K562 (cell line): ENCODE data around the gene NRN1L. TPM values are rescaled to one million over a fixed set of nuclear protein-coding genes. Genes with fewer than 3 reads are reported as not detected.

Experiments used
- ATF2 ChIP-seq: sonication (generic); formaldehyde crosslinking; IDR thresholded peaks from 2 replicates; pipeline ENCODE4 v1.8.1; 2022; ENCODE audit warnings: missing genetic modification reagents
- ELK1 ChIP-seq: sonication (generic); formaldehyde crosslinking; IDR thresholded peaks from 2 replicates; pipeline ENCODE4 v1.8.1; 2022; ENCODE audit warnings: missing genetic modification reagents
- GABPB1 ChIP-seq: sonication (generic); formaldehyde crosslinking; IDR thresholded peaks from 2 replicates; pipeline ENCODE4 v1.8.0; 2022; ENCODE audit warnings: mild to moderate bottlenecking, missing genetic modification reagents
- ILF3 ChIP-seq: fragments of 450-650 bp; IDR thresholded peaks from 2 replicates; pipeline ENCODE4 v1.6.1; 2018; ENCODE audit warnings: antibody characterized with exemption, mild to moderate bottlenecking, moderate library complexity, borderline replicate concordance
- MECOM ChIP-seq: fragments of 250-450 bp; sonication (Bioruptor Pico); IDR thresholded peaks from 2 replicates; pipeline ENCODE4 v1.8.0; 2022; ENCODE audit warnings: inconsistent platforms
- MTA2 ChIP-seq: fragments of 450-650 bp; IDR thresholded peaks from 2 replicates; pipeline ENCODE4 v1.6.1; 2016; ENCODE audit warnings: low read depth
- NFIX ChIP-seq: fragments of 250-450 bp; sonication (Bioruptor Pico); IDR thresholded peaks from 2 replicates; pipeline ENCODE4 v1.4.0; 2020; ENCODE audit warnings: low read depth, mild to moderate bottlenecking, moderate library complexity
- NKRF ChIP-seq: fragments of 450-650 bp; IDR thresholded peaks from 2 replicates; pipeline ENCODE4 v1.6.1; 2016; ENCODE audit warnings: borderline replicate concordance
- PRPF4 ChIP-seq: fragments of 200-400 bp; formaldehyde crosslinking; IDR thresholded peaks from one replicate; pipeline ENCODE4 v1.6.1; 2017; ENCODE audit warnings: low read length, low read depth, mild to moderate bottlenecking; ENCODE audit not compliant: insufficient read depth, poor library complexity, severe bottlenecking
- SFPQ ChIP-seq: fragments of 200-400 bp; formaldehyde crosslinking; IDR thresholded peaks from 2 replicates; pipeline ENCODE4 v1.6.1; 2017; ENCODE audit warnings: mild to moderate bottlenecking, low read depth, low read length, moderate library complexity
- SMC3 ChIP-seq: conservative IDR thresholded peaks from 2 replicates; pipeline ENCODE4 v1.6.1; 2011; ENCODE audit warnings: low read depth, low read length, improper control_type of control experiment; ENCODE audit not compliant: insufficient read depth
- THAP7 ChIP-seq: fragments of 250-450 bp; sonication (Bioruptor Pico); IDR thresholded peaks from 2 replicates; pipeline ENCODE4 v1.5.0; 2021
- TOE1 ChIP-seq, 2 experiments: fragments of 450-650 bp in 1 of 2; sonication (generic) in 1 of 2; formaldehyde crosslinking in 1 of 2; IDR thresholded peaks; 2 replicates each; pipeline versions ENCODE4 v1.7.1 to v1.8.0; 2016 to 2022; ENCODE audit warnings: borderline replicate concordance in 2 of 2, mild to moderate bottlenecking in 2 of 2, antibody characterized with exemption in 1 of 2, inconsistent platforms in 1 of 2, low read depth in 1 of 2, missing genetic modification reagents in 1 of 2, moderate library complexity in 1 of 2
- ZC3H11A ChIP-seq: IDR thresholded peaks from 2 replicates; pipeline ENCODE4 v1.6.1; 2012; ENCODE audit warnings: low read depth, low read length, improper control_type of control experiment
- ZC3H8 ChIP-seq: fragments of 450-650 bp; IDR thresholded peaks from 2 replicates; pipeline ENCODE4 v1.6.1; 2017
- ZNF311 ChIP-seq: fragments of 250-450 bp; sonication (Bioruptor Pico); IDR thresholded peaks from 2 replicates; pipeline ENCODE4 v1.4.0; 2020; ENCODE audit warnings: mild to moderate bottlenecking, moderate library complexity
- ZNF518B ChIP-seq: fragments of 250-450 bp; sonication (Bioruptor Pico); IDR thresholded peaks from 2 replicates; pipeline ENCODE4 v1.5.0; 2021; ENCODE audit warnings: mild to moderate bottlenecking, moderate library complexity
- polyA plus RNA-seq, 8 experiments: library from polyadenylated mRNA; depleted of rRNA in 4 of 8; stranded (reverse) in 5 of 8; unstranded in 3 of 8; fragments of >200 nt; fragmentation: Nextera tagmentation in 2 of 8; fragmentation: Illumina TruSeq in 1 of 8; extraction: Ambion mirVana in 2 of 8; extraction: Trizol in 1 of 8; gene quantifications; 2 replicates each; pipeline versions ENCODE4 v1.2.1 to v1.2.3, GENCODE V29; 2011 to 2014; ENCODE audit warnings: inconsistent platforms in 1 of 8, missing spikeins in 1 of 8
- total RNA-seq, 7 experiments: library from RNA; depleted of rRNA in 6 of 7; stranded (reverse); fragments of >200 nt in 6 of 7; fragmentation: Illumina TruSeq in 2 of 7; extraction: Trizol in 2 of 7; gene quantifications; 2 replicates each; pipeline versions ENCODE4 v1.2.1 to v1.2.3, GENCODE V29; 2011 to 2021; ENCODE audit warnings: low replicate concordance in 1 of 7

Gene NRN1L
- total and polyA plus RNA-seq, 9 of the 15 experiments (the other 6 are each of a cell fraction or from before 2014, with no cell fraction given) = 0.22 to 0.86 (median 0.61) TPM; not detected in 5

- no peak for TF ChIP-seq SFPQ
- no peak for TF ChIP-seq ZC3H11A
- no peak for TF ChIP-seq PRPF4
- TF ChIP-seq GABPB1 = no peak
- TF ChIP-seq NKRF = no peak
- TF ChIP-seq TOE1 (IDR thresholded peaks at IDR 0.05; ENCODE audit: borderline replicate concordance) = no peak
- TF ChIP-seq TOE1 (CRISPR knock-in tag; IDR thresholded peaks at IDR 0.05; ENCODE audit: borderline replicate concordance, low read depth) = no peak
- TF ChIP-seq ZC3H8 = no peak
- TF ChIP-seq ZNF518B (CRISPR knock-in tag) = no peak
- no peak for TF ChIP-seq NFIX (CRISPR knock-in tag)
- TF ChIP-seq SMC3 = no peak
- no peak for TF ChIP-seq MTA2
- peak; percentile 59; the same call in 1 of the 2 replicates for TF ChIP-seq MECOM (CRISPR knock-in tag)
- no peak for TF ChIP-seq ELK1
- no peak for TF ChIP-seq ILF3
- no peak for TF ChIP-seq ATF2 (CRISPR knock-in tag)
- no peak for TF ChIP-seq ZNF311 (CRISPR knock-in tag)
- no peak for TF ChIP-seq THAP7
Observed at GRCh38 chr16:67917852-67918236, 33.2 kb downstream of the NRN1L start (continued).
